Esophagus muscularis mucosa (tissue), 4 donors: ENCODE data around the gene BICDL1.

Experiments
- CTCF ChIP-seq, 3 experiments: fragments of 200-600 bp in 2 of 3; fragments of 450-650 bp in 1 of 3; sonication (generic) in 2 of 3; IDR thresholded peaks; one replicate each; pipeline ENCODE4 v1.5.1; 2017 to 2019; ENCODE audit warnings: antibody characterized with exemption in 3 of 3, mild to moderate bottlenecking in 2 of 3, moderate library complexity in 1 of 3
- EP300 ChIP-seq: sonication (generic); formaldehyde crosslinking; IDR thresholded peaks from one replicate; pipeline ENCODE4 v1.6.1; 2017; ENCODE audit warnings: antibody characterized with exemption
- POLR2A ChIP-seq: fragments of 450-650 bp; IDR thresholded peaks from one replicate; pipeline ENCODE4 v1.6.1; 2017; ENCODE audit warnings: antibody characterized with exemption, moderate library complexity, mild to moderate bottlenecking, low read depth

GRCh38 chr12:120141336-120141735 lies 152.3 kb downstream of the BICDL1 start:
- TF ChIP-seq CTCF (IDR thresholded peaks at IDR 0.05) (no peak), POLR2A (no peak), EP300 (no peak)
